Activated effector memory CD4-positive, alpha-beta T cell treated with Interleukin-2 at 50 U/mL for 16 hours (primary cell): ENCODE data around the gene ARHGEF1.
"Not testable (repeated sequence)": the region's sequence is repeated elsewhere in the genome, so short reads cannot be mapped to it uniquely, and the experiment has no call there.

Source experiments
- DNase-seq: peaks from one replicate; pipeline ENCODE4 v3.0.0-alpha.2; 2020

ARHGEF1 gene

DNA sequence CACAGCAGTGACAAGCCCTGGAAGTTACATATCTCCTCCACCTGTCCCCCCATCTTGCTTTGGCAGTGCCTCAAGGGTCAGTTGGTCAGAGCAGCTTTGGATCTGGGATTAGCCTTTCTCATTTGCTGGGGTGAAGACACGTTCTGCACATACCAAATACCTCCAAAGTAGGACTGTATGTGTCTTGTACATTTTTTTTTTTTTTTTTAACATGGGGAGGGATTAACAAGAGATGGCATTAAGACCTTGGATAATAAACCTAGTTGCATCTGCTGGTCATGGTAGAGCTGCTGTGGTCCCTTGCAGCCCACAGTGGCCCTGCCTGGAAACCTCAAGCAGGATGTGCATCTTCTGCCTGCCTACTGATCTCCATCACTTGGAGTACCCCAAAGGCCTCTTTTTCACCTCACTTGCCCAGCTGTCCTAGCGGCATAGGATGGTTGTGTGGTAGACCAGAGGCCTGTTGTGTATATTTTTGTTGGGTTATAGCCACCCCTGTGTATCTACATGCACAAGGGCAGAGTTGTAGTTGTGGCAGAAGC lies 20.5 kb upstream of the ARHGEF1 start:
- DNase-seq: no peak

DNA sequence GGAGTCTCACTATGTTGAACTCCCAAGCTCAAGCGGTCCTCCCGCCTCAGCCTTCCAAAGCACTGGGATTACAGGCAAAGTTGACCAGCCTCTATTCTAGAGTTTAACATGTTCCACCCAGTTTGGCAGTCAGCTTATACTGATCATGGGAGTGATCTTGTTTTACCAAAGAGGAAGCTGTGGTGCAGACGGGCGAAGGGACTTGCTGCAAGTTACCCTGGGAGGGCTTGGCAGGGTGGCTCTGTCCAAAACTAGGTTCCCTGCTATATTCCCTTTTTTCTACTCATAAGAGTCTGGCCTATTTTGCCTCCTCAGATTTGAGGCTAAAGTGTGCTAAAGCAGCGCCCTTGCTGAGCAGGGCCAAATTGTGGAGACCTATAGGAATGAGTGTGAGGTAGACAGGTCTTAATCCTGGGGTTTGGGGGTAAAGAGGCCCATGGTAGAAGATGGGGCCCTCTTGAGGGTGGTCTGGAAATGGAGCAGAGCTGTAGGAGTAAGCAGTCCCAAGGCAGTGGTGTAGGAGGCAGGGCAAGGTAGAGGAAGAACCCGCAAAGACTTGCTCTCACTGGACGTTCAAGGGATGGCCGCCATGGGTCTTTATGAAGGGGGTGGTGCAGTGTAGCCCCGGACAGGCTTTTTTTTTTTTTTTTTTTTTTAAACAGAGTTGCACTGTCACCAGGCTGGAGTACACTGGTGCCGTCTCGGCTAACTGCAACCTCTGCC lies 19.6 kb upstream of the ARHGEF1 start:
- DNase-seq: no peak

DNA sequence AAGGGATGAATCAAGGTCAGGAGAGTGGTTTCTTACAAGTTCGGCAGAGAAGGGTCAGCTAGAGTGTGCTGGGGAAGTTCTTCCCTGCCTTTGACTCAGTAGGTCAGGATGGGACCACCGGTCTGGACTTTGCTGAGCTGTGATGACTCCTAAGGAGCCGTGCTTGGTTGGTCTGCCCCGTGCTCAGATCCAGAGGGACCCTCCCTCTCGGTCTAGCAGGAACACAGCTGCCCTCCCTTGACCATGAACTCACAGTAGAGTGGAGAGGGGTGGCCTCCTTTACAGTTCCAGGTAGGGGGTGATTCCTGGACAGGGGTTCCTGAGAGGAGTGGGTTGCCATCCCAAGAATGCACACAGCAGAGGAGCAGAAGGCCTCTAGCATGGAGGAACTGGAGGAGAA lies 18.6 kb upstream of the ARHGEF1 start:
- no peak for DNase-seq

DNA sequence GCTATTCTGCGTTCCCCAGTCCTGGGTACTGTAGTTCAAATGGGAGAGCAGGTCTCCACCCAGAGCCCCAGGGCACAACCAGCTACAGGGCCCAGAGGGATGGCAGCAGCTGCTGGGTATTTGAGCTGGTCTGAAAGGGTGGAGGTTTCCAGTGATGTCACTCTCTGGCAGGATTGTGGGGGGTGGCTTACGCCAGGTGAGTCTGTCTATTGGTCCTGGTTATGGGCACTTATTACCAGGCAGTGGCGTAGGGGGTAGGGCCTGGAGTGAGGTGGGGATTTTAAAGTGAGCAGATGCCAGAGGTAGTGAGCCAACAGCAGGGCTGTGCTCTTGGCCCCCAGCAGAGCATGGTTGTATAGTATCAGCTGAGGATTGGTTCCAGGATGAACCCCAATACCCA lies 16.7 kb upstream of the ARHGEF1 start:
- DNase-seq: no peak

DNA sequence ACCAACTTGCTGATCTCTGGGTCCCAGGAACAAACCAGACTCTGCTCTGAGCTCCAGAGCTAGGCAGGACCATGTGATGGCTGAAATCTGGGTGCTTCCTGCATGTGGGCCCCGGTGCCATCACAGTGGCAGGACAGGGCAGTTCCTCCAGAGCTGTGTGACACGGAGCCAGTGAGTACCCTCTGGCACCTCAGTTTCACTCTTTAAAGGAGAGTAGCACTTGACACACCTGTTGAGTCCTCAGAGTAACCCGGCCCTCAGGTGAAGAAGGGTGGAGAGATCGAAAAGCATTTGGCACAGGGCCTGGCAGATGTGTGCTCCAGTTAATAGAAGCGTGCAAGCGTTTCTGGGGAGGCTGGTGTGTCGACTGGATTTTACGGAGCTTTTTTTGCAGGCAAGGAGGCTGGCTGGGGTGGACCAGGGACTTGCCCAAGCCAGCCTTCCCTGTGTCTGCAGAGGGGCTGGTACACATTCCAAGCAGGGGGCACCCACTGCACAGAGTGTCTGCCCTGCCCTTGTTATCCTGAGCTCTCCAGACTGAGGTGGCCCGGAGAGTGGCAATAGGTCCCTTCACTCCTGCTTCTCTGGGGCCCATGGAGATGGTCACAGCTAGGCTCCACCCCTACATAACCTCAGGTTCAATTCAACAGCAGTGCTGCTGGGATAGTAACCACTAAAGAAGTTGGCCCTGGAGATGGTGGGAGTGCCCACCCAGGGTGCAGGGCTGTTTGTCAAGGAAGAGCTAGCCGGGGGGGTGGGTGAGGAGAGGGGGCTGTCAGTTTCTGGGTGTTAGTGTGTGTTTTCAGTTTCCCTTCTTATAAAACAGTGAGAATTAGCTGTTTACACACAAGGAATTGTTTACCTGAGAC lies 14.6 kb upstream of the ARHGEF1 start:
- DNase-seq: no peak

DNA sequence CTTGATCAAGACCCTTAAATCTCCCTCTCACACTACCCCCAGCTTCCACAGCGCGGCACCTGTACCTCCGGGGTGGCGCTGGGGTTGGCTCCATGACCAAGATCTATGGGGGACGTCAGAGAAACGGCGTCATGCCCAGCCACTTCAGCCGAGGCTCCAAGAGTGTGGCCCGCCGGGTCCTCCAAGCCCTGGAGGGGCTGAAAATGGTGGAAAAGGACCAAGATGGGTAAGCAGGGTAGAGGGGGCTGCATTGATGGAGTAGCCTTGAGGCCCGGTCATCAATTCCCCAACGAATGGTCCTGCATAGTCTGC lies 14.0 kb upstream of the ARHGEF1 start:
- DNase-seq: no peak

DNA sequence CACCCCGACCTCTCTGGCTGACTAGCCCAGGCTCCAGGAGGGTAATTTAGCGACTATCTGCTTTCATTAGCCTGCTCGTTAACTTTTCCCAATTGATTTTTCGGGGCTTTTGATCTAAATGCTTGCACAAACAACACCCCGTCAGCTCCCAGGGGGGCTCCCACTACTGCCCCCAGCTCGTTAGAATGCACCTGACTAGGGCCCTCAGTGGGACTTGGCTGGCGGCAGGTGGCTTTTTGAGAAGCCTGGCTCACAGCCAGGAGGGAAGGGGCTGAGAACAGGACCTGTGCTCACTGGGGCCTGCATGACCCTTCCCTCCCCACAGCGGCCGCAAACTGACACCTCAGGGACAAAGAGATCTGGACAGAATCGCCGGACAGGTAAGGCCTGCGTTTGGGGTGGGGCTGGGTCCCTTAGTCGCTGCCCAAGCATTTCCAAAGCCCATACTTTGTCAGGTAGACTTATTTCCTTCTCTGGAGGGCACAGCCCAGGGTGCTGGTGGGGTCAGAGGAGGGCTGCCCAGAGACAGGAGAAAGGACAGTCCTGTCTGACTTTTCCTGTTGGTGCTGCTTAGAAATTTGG lies 13.5 kb upstream of the ARHGEF1 start:
- DNase-seq: no peak

DNA sequence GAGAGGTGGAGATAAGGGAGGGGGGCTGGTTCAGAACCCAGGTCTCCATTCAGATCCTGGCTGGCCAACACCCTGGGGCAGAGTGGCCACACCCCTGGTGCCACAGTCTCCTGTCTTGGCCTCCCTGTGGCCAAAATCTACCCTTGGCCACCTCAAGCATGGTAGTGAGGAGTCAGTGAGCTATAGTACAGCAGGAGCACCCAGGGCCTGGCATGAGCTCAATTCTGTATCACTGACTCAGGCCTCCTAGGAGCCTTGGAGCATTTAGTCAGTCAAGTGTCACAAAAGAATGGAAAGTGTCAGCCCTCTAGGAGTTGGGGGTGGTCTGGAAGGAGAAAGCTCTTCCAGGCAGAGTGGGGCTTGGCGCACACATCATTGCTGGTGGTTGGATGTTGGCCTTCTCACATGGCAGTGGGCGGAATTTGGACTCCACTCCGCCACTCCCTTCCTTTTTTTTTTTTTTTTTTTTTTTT lies 12.5 kb upstream of the ARHGEF1 start:
- DNase-seq: no peak

DNA sequence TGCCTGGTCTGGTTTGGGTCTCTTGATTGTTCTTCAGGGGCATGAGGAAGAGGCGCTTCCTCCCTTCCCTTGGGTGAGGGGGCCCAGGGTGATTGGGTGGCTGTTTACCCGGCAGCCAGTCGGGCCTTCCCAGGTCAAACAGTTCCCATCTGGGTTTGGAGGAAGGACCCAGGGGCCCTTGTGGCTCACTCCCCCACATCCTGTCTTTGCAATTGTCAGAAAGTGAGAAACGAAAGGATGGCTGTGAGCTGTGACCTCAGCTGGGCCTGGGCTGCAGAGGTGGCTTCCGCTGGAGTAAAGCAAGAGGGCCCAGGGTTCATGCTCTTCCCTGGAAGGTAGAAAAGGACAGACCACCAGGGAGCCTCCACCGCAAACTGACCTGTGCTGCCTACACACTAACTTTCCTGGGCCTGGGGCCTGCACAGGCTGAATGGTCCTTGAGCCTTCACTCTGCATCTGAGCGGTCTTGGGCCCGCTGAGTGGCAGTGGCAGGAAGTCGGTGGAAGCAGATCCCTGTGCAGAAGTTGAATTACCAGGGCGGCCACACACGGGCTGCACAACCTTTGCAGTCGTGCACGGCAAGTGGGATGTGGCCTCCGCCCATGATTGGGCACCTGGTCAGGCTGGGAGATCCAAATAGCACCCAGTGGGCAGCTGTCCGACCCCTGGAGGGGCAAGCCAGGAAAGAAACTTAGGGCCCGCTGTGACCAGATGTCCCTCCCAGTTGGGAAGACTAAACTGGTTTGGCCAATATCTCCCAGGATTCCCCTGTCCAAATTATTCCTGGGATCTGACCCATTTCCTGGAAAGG lies 11.2 kb upstream of the ARHGEF1 start:
- peak; percentile 55 for DNase-seq

DNA sequence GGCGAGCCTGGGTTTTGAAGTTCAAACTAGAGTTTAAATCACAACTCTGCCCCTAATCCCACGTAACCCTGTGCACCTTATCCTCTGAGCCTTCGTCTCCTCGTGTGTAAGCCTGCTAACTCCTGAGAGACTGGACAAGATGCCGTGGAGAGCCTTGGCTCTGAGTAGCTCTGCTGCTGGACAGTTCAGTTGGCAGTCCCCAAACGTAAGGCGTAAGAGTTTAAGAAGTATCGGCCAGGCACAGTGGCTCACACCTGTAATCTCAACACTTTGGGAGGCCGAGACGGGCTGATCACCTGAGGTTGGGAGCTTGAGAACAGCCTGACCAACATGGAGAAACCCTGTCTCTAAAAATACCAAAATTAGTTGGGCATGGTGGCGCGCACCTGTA lies 10.6 kb upstream of the ARHGEF1 start:
- no peak for DNase-seq

DNA sequence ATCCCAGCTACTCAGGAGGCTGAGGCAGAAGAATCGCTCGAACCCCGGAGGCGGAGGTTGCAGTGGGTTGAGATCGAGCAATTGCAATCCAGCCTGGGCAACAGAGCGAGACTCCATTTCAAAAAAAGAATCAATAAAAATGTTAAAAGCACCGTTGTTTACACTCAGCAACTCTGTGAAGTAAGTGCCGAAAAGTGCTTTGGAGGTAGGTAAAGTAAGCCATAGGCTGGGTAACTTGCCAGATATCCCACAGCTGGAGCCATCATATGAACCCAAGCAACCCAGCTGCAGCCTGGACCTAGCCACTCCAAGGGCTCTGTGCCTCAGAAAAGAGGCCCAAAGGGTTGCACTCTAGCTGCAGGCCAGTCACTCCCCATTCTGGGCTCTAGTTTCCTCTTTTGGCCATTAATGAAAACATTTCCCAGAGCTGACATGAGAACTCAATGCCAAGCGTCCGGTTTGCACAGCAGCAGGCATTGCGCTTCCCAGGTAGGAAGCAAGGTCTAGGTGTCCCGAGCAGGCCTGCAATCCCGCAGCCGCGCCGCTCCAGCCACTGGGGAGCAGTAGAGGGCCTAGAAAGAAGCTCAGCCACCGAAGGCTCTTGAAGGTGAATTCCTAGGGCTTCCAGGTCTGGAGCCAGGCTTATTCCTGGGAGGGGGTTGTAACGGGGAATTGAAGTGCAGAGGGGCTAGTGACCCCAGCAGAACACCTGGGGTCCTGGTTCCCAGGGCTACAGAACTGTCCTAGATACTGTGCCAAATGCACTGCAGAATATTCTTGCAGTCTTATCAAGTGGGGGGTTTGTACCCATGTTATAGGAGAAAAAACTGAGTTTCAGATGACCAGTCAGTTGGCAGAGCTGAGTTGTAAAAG lies 10.0 kb upstream of the ARHGEF1 start:
- peak; percentile 54 for DNase-seq

DNA sequence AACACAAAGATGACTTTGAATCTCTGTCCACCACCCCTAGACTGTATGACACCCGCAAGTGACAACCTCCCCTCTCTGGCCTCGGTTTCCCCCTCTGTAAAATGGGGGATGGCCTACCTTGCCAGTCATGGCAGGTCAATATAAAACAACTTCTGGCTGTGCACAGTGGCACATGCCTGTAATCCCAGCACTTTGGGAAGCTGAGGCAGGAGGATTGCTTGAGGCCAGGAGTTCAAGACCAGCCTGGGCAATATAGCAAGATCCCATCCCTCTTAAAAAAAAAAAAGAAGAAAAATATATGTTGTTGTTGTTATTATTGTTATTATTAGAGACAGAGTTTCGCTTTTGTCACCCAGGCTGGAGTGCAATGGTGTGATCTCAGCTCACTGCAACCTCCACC lies 7.0 kb upstream of the ARHGEF1 start:
- not testable (repeated sequence) for DNase-seq

DNA sequence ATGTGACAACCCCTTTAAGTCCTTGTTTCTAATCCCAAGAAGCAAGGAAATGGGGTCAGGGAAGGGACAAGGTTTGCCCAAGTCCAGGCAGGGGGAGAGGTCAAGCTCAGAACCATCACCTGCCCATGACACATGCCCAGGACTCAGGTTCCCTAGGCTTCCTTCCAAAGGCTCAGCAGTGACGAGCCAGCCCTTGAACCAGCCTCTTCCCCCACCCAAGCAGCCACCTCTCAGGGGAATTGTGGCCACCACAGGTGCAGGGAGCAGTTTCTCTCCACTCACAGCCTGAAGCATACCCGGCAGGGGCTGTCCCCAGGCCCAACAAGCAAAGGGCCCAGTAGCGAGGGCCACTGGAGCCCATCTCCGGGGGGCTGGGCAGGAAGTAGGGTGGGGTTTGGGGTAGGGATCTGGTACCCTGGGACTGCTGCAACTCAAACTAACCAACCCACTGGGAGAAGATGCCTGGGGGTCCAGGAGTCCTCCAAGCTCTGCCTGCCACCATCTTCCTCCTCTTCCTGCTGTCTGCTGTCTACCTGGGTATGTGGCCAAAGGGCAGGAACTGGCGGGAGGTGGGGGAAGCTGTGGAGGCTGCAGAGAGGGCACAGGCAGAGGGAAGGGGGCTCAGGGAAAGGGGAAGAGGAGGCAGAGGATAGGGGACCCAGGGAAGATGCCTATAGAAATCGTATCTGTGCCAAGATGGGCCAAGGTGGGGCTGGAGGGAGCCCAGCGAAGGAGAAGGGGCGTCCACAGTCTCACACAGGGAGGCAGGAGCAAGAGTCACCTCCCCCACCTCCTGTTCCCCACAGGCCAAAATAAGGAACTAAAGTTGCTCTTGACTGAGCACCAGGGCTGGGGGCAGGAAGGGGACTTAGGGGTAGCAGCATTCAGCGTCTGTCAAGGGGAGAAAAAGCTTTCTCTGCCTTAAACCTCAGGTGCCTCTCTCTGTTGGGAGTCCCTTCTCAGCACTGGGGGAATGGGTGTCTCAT lies 5.8 kb upstream of the ARHGEF1 start, which contains the start of gene CD79A:
CD79A (plus strand) TSS at position 433 of the 986 bp plus-strand sequence; CDS start at position 459, 26 bp downstream.
- DNase-seq: no peak

DNA sequence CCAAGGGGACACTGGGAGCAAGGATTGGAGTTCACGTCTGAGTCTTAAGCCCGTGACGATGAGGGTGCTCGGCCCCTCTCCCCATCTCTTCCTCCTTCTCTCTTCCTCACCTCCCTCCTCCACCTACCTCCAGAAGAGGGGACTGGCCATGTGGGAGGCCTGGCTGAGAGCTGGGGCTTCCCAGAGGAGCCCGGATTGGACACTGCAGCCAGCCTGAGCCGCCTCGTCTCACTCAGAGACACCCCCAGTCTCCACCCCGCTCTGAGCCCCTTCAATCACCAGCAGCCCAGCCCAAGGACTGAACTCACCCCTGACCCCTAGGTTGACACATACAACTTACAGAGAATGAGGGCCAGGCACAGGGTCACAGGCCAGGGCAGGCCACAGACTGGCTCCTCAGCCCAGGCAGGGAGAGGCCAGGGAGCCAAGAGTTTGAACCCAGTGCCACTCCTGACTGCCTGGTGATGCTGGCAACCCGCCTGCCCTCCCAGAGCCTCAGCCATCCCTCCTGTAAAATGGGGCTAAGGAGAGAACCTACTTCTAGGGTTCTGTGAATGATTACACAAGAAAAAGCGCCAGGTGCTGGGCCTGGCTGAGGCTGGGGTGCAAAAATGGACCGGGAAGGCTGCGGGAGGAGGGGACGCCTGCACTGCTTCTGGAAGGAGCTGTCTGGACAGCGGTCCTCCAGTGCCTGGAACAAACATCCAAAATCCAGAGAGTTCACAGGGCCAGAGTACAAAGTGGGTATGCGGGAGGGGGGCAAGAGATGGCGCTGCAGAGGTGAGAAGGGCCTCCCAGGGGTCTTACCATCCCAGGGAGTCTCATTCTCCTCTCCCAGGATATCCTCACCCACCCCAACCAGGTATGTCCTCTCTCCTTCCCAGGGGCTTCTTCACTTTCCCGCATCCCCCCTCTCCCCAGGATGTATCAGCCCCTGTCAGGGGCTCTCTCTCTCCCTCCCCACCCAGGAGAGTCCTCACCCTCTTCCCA lies 4.8 kb upstream of the ARHGEF1 start:
- DNase-seq: no peak

DNA sequence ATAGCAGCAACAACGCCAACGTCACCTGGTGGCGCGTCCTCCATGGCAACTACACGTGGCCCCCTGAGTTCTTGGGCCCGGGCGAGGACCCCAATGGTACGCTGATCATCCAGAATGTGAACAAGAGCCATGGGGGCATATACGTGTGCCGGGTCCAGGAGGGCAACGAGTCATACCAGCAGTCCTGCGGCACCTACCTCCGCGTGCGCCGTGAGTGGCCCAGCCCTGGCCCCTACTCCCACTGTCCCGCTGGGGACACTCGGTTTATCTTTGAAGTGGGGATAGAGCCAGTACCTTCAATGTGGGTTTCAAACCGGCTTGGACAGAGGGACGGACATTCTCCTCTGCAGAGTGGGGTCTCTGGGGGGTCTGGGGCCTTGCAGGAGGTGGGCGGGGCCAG lies 3.9 kb upstream of the ARHGEF1 start:
- DNase-seq: no peak

DNA sequence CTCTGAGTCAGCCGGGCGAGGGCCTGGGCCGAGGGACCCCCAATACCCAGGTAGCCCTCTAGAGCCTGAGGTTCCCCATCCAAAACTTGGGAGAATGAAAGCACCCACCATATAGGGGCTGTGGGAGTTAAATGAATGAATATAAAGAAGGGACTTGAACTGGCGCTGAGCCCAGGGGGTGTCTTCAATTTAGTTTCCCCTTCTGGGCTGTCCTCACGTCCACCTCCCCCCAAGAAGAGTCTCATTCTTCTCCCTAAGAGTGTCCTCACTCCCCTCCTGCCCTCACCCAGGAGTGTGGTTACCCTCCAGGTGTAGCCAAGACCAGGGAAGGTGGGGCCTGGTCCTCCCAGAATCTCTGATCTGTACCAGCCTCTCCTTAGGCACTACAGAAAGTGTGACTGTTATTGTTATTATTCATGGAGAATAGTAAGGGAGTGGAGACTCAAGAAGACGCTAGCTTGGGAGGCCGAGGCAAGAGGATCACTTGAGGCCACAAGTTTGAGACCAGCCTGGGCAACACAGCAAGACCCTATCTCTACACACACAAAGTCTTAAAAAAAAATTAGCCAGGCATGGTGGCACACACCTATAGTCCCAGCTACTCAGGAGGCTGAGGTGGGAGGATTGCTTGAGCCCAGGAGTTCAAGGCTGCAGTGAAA lies 3.2 kb upstream of the ARHGEF1 start:
- no peak for DNase-seq

DNA sequence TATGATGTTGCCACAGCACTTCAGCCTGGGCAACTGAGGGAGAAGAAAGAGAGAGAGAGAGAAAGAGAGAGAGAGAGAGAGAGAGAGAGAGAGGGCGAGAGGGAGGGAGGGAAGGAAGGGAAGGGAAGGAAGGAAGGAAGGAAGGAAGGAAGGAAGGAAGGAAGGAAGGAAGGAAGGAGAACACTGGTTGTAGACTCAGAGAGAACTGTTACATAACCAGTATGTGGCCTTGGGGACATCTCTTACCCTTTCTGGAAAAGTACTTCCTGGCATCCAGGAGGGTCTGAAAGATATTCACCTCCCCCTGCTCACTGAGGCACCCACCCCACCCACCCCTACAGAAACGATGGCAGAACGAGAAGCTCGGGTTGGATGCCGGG lies 2.7 kb upstream of the ARHGEF1 start:
- no peak for DNase-seq

DNA sequence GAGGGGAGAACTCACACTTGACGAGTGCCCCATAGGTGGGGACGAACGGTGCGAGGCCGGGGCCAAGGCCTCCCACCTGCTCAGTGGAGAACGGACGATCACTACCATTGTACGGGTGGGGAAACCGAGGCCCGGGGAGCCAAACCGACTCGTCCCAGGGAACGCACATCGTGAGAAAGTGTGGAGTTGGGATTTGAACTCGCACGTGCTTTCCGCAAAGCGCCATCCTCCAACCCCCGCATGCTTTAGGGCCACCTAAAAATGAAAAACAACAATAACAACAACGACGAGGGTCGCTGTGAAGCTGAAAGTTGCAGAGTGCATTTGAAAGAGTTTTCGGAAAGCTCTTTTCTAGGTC lies 458 bp downstream of the ARHGEF1 start:
- DNase-seq: no peak
